ENCODE data around the gene PAIP2. TPM values are rescaled to one million over a fixed set of nuclear protein-coding genes. Genes with fewer than 3 reads are reported as not detected.

The PAIP2 gene
- total and polyA plus RNA-seq, 12 donors = 75.7 to 318 (median 146) TPM

DNA sequence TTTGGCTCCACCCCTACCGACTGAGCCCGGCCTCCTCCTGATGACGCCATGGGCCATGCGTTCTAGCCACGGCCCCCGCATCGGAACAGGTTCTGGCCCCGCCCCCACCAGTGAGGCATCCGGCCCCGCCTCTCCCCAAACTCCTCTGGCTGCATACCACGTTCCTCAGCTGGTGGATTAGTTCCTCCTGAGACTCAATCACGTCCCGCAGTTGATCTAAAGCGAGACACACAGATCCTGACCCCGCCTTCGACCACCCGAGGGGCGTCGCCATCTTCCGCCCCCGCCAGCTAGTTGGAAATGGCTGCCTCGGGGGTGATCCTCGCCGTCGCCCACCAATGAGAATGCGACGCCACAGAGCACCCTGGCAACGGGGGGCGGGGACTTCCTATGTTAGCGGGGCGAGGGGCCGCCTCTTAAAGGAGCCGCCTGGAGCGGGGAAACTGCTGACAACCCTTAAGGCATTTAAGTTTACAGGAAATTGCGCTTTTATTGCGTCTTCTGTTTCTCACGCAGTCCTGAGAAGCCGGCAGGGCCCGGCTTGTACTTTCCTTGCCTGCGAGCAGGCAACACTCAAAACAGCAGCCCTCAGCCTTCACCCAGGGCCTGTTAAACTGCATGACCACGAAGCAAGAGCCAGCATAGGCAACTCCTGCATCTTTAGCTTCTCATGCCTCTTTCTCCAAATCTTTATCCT, 62.3 kb downstream of the PAIP2 start, which contains the start of gene SPATA24:
SPATA24 (minus strand) TSS at position 303 of the 697 bp plus-strand sequence; CDS start at position 274, 29 bp downstream.
- intact Hi-C loops (cut with DNase I) = no loop called here
- TF ChIP-seq, protein P1, sequence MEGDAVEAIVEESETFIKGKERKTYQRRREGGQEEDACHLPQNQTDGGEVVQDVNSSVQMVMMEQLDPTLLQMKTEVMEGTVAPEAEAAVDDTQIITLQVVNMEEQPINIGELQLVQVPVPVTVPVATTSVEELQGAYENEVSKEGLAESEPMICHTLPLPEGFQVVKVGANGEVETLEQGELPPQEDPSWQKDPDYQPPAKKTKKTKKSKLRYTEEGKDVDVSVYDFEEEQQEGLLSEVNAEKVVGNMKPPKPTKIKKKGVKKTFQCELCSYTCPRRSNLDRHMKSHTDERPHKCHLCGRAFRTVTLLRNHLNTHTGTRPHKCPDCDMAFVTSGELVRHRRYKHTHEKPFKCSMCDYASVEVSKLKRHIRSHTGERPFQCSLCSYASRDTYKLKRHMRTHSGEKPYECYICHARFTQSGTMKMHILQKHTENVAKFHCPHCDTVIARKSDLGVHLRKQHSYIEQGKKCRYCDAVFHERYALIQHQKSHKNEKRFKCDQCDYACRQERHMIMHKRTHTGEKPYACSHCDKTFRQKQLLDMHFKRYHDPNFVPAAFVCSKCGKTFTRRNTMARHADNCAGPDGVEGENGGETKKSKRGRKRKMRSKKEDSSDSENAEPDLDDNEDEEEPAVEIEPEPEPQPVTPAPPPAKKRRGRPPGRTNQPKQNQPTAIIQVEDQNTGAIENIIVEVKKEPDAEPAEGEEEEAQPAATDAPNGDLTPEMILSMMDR (IDR thresholded peaks at IDR 0.05) = no peak
- TF ChIP-seq POLR2A (IDR thresholded peaks at IDR 0.05) = peak in 1 of 2 donors; percentile 28
- no peaks in the 10 kb centered on the region for H3K9me3 ChIP-seq (replicated peaks in 1 of 3)
- peaks cover 4 to 14% of the 10 kb centered on the region in 2 donors for H3K4me1 ChIP-seq (replicated peaks in 1 of 2)
- H3K27ac ChIP-seq = peak within 1 kb of the TSS; percentile 74 to 98 (median 93)
- peak; percentile 95 to 99 (median 98) for DNase-seq
- H3K36me3 ChIP-seq (replicated peaks in 1 of 2) = no peaks in the 10 kb centered on the region
- WGBS, 4 donors = 0 to 2% (median 1%) methylated on average over 11 to 41 of the region's 41 CpGs
- peak within 1 kb of the TSS in 2 of 4 donors; percentile 33 to 58 for H3K4me3 ChIP-seq
- no peaks in the 10 kb centered on the region for H3K27me3 ChIP-seq

DNA sequence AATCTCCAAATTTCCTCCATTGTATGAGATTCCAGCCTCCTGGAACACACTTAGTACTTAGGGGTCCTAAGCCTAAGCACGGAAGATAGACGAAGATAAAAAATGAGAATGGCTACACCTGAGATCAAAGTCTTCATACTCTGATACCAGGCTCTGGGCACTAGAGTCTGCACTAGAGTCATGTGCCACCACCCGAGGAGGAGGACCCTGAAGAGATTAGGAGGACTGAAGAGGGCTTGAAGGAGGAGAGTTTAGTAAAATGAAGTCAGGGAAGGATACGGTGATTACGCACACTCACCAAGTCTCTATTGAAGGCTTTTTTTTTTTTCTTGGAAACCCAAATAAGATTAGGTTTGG, 62.8 kb downstream of the PAIP2 start:
- Histone ChIP-seq H3K27ac (peak overlapping the region; percentile 74 to 98 (median 93)), H3K36me3 (replicated peaks in 1 of 2) (no peaks in the 10 kb centered on the region), H3K9me3 (replicated peaks in 1 of 3) (no peaks in the 10 kb centered on the region), H3K4me1 (replicated peaks in 1 of 2) (peaks cover 4 to 14% of the 10 kb centered on the region in 2 donors), H3K4me3 (peak overlapping the region in 2 of 4 donors; percentile 33 to 58), H3K27me3 (no peaks in the 10 kb centered on the region)
- 64 to 68% (median 65%) methylated on average over 5 of the region's 5 CpGs for WGBS, 4 donors
- intact Hi-C loops (cut with DNase I) = no loop called here
- peak in 1 of 7 donors; percentile 5 for DNase-seq
- TF ChIP-seq, protein P1 (IDR thresholded peaks at IDR 0.05) = no peak
- TF ChIP-seq POLR2A (IDR thresholded peaks at IDR 0.05) = no peak

DNA sequence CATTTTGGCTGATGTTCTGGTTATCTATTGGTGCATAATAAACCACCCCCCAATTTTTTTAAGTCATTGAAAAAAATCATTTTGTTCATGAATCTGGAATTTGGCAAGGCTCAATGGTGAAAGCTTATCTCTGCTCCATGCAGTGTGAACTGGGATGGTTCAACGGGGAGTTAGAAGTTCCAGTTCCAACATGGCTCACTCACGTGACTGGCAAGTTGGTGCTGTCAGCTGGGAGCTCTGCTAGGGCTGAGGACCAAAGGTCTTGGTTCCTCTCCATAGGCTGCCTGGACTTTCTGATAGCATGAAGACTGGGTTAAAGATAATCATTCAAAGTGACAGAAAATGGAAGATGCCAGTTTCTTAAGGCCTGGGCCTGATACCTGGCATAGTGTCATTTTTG, 65.3 kb downstream of the PAIP2 start:
- WGBS, 4 donors = 76 to 100% (median 86%) methylated on average over 2 of the region's 2 CpGs
- Histone ChIP-seq H3K27ac (no peak overlapping the region), H3K27me3 (no peaks in the 10 kb centered on the region), H3K9me3 (replicated peaks in 1 of 3) (no peaks in the 10 kb centered on the region), H3K36me3 (replicated peaks in 1 of 2) (no peaks in the 10 kb centered on the region), H3K4me3 (no peak overlapping the region), H3K4me1 (replicated peaks in 1 of 2) (peaks cover 4 to 14% of the 10 kb centered on the region in 2 donors)
- TF ChIP-seq POLR2A (IDR thresholded peaks at IDR 0.05) = no peak
- TF ChIP-seq, protein P1 (IDR thresholded peaks at IDR 0.05) = no peak
- intact Hi-C loops (cut with DNase I) = no loop called here
- peak in 2 of 7 donors; percentile 4 to 10 for DNase-seq

DNA sequence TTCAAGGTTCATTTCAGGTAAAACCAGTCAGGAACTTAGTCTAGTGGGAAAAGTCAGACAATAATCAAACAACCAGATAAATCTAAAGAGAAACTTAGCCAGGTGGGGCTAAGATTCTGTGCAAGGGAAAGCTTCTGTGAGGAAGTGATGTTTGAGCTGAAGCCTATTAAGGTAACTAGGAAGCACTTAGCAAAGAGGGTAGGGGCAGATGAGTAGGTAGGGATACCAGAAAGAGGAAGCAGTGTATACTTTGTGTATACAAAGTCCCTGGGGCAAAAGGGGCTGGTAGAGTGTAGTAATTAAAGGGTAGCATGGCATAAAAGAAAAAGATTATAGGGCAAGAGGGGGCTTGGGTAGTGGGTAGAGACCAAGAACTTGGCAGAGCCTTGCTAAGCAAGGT, 65.9 kb downstream of the PAIP2 start:
- Histone ChIP-seq H3K36me3 (replicated peaks in 1 of 2) (no peaks in the 10 kb centered on the region), H3K27me3 (no peaks in the 10 kb centered on the region), H3K4me3 (no peak overlapping the region), H3K27ac (no peak overlapping the region), H3K9me3 (replicated peaks in 1 of 3) (no peaks in the 10 kb centered on the region), H3K4me1 (replicated peaks in 1 of 2) (peaks cover 4 to 14% of the 10 kb centered on the region in 2 donors)
- TF ChIP-seq, protein P1 (IDR thresholded peaks at IDR 0.05) = no peak
- TF ChIP-seq POLR2A (IDR thresholded peaks at IDR 0.05) = no peak
- intact Hi-C loops (cut with DNase I) = no loop called here
- peak in 1 of 7 donors; percentile 2 for DNase-seq

Measured in adrenal gland (tissue), 12 donors.